ENCODE data around the gene CFAP65.
A peak's percentile ranks its signal among the peaks of the same experiment; 100 is the strongest.

The CFAP65 gene

DNA sequence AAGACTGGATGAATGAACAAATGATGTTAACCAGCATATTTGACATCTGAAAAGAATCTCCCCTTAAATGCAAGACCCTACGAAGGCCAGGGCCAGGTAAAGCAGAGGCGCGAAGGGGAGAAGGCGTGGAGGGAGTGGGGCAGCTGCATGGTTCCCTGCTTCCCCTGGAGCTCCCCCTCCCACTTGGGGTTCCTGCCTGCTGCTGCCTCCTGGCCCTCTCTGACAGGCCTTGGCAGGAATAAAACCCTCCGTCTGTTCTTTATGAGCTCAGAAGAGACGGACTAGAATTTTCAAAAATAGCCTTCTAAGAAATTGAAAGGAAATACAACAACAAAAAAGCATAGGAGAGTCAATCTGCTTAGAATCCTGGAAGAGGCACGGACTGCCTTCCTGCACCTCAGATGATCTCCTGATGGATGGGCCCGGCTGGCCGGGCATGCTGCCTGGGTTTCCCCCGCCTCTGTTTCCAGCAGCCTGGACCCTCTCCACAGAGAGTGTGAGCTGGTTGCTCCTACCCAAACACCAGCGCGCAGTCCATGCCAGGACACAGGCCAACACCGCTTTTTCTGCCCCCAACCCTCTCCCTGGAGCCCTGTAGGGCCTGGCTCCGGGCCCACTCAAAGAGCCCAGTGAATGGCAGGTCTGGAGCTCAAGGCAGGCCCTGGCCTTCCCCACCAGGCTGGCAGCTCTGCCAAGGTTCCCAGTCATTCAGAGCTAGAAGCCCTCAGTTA, 23.9 kb downstream of the CFAP65 start:
- no peak for DNase-seq (ENCODE audit: extremely low read depth in 1 of 2, low read depth in 1 of 2)

DNA sequence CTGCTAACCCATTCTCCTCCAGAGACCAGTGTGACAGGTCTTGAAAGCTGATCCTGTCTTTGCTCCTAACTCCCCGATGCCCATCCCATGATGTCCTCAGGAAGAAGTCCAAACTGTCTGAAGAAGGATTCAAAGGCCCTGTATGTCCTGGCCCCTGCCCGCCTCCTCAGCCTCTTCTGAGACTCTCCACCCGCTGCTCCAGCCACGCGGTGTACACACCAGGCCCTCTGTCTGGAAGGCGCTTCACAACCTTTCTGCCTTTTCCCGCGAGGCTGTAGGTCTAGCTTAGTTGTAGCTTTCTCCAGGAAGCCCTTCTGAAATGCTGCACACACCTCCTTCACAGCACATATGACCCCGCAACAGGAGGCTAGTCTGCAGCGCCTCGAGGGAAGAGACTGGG, 24.6 kb downstream of the CFAP65 start:
- DNase-seq (ENCODE audit: extremely low read depth in 1 of 2, low read depth in 1 of 2), result no peak

DNA sequence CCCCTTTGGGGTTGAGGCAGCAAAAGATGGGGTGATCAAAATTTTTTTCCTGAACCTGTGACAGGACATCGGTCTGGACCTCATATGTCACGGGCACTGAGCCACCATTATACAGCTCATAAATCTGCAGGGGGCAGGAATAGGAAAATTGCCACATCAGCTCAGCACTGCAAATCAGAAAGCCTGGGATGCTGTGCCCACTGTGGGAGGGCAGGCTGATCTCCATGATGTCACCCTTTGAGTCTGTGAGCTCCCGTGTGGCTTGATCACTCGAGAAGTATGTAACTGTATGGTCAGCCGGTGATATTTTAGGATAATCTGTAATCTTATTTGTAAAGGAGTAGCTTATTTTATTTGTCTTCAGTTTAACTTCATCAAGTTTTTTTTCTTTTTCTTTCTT, 30.4 kb downstream of the CFAP65 start:
- DNase-seq (ENCODE audit: extremely low read depth in 1 of 2, low read depth in 1 of 2), result no peak

GRCh38 chr2:219010162-219010756, 31.1 kb downstream of the CFAP65 start:
- DNase-seq (ENCODE audit: extremely low read depth in 1 of 2, low read depth in 1 of 2), result no peak

DNA sequence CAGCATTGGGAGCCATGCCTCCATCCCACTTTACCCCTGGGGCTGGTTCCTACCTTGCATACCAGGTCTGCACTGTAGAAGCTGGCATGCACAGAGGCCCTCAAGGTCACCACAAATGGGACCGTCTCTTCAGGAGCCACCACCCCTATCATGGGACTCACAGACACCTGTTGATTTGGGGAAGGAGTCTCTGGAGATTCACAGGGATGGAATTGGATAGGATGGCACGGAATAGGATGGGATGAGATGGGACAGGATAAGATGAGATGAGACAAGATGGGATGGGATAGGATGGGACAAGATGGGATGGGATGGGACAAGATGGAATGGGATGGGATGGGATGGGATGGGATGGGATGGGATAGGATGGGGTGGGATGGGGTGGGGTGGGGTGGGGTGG, 32.0 kb downstream of the CFAP65 start:
- DNase-seq (ENCODE audit: extremely low read depth in 1 of 2, low read depth in 1 of 2), result no peak

- DNase-seq (ENCODE audit: extremely low read depth in 1 of 2, low read depth in 1 of 2), result no peak
Observed at GRCh38 chr2:219003979-219004378, 37.3 kb downstream of the CFAP65 start.

DNA sequence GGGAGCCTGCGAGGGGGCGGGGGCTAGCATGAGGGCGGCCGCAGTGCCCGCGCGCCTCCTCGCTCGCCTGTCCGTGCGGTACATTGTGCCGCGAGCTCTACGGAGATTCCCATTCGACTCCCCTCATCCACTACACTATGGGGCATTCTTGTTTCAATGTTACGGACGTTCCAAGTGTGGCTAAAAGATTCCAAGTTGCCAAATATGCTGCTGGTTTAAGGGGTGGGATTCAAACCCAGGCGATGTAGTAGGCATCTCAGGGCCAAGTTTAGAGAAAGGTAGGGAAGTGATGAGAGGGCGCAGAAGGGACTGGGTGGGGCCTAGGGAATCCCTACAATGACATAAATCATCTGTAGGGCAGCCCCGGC, 38.1 kb downstream of the CFAP65 start:
- no peak for DNase-seq (ENCODE audit: extremely low read depth in 1 of 2, low read depth in 1 of 2)

DNA sequence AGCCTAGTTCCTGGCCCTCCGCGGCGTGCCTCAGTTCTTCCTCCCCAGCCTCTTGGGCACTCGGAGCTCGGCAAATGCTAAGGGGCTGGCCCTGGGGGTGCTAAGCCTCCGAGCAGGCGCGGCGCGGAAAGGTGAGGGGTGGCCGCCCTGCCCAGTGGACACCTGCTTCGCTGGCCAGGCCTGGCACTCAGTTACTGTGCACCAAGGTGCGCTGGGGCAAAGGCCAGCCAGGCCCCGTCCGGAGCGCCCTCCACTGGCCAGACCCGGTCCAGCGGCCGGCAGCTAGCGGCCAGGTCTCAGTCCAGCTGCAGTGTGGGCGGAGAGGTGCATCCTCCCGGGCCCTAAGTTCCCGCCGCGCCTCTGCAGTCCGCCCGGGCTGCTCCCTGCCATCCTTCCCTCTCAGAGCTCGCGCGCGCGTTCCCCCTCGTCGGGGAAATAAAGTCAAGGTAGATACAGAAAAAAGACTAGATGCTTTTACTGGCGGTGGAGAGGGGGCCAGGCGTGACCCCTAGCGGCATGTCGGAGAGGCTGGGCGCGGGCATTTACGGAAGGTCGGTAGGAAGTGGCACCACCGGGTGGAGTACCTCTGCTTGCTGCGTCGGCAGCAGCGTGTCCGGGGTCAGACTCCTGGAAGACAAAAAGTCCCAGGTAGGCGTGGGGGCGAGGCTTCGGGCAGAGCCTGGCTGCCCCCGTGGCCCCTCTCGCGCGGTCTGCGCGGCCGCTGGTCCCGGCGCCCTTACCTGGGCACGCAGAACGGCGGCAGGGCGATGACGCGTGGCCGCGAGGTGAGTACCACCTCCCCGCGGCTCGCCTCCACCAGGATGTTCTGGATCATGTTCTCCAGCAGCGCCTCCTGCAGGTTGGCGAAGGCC, 38.7 kb downstream of the CFAP65 start:
- peak in 1 of 2 donors; percentile 39 for DNase-seq (ENCODE audit: extremely low read depth in 1 of 2, low read depth in 1 of 2)

- no peak for DNase-seq (ENCODE audit: extremely low read depth in 1 of 2, low read depth in 1 of 2)
Observed at GRCh38 chr2:219001577-219002394, 39.5 kb downstream of the CFAP65 start.

GRCh38 chr2:219001100-219001576, 40.2 kb downstream of the CFAP65 start:
- DNase-seq (ENCODE audit: extremely low read depth in 1 of 2, low read depth in 1 of 2), result no peak

- no peak for DNase-seq (ENCODE audit: extremely low read depth in 1 of 2, low read depth in 1 of 2)
Observed at GRCh38 chr2:219000569-219000960, 40.8 kb downstream of the CFAP65 start.

GRCh38 chr2:218999881-219000568, 41.3 kb downstream of the CFAP65 start:
- DNase-seq (ENCODE audit: extremely low read depth in 1 of 2, low read depth in 1 of 2), result no peak

DNA sequence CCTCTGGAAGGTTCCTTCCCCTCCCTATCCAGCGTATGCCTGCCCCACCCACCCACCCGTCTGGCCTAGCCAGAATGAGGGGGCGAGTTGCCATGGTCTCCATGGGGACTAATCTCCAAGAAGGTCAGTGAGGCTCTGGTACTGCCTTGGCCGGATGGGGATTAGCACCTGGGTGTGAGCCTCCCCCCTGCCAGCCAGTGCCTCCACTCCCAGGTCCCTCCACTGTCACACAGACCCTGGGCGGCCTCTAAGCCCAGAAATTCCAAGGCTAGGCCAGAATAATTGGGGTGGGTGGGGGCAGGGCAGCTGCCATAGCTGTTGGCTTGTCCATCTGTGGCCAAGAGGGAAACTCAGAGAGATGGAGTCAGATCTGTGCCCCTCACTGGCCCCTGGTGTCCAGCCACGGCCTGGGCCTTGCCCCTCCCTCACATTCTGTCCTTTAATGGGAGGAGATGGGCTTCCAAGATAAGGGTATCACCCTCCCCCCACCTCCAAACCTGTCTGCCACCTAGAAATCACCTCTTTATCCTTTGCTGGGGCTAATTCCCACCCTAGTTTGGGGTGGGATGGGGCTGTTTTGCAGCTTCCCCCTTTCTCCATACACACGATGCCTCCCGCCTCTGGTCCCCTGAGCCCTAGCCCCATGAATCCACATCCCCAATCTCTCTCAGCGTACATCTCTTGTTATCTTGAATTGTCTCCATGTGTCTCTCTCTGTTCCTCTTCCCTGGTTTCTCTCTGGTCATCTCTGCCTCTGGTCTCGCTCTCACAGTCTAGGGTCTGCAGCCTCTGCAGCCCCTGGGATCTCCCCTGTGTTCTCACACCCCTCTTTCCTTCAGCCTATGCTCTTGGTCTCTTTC, 42.1 kb downstream of the CFAP65 start:
- DNase-seq (ENCODE audit: extremely low read depth in 1 of 2, low read depth in 1 of 2), result no peak

DNA sequence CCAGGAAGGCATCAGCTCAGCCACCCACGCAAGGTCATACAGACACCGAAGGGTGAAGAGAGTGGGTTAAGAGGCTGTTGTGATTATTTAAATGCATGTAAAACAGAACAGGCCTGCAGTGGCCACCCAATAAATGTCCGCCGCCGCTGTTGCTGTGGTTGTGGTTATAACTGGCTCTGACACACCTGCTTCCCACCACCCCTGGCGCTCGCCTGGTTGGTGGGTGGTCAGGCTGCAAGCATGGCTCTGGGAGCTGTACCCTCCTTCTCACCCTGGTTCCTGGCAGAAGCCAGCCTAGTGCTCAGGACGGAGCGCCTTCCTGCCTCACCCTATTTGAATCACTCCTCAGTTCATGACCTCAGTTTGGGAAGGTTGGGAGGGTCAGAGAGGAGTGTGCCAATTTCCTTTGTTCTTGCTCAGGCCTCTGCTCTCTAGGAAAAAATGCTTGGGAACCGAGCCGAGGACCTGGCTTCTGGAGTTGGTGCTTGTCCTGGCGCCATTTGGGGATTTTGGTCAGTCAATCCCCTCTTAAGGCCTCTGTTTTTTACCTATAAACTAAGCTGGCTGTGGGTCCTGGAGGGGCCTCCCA, 42.8 kb downstream of the CFAP65 start:
- DNase-seq (ENCODE audit: extremely low read depth in 1 of 2, low read depth in 1 of 2), result no peak

- no peak for DNase-seq (ENCODE audit: extremely low read depth in 1 of 2, low read depth in 1 of 2)
Observed at GRCh38 chr2:218997731-218998130, 43.6 kb downstream of the CFAP65 start.

DNA sequence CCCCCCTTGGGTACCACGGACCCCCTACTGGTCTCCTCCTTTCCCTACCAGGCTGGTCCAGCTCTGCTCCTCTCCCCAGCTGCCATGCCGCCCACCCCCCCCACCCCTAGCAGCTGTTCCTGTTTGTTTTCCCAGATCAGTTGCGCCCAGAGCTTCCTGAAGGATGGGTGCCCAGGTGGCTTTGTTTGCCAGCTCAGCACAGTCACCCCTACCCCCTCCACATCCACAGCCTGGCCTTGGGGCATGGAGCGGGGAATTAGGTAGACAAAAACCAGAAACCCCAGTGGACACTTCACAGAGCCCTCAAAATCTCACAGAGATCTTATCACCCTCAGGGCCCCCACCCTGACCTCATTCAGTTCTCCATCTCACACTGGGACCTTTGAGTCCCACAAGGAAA, 44.4 kb downstream of the CFAP65 start:
- no peak for DNase-seq (ENCODE audit: extremely low read depth in 1 of 2, low read depth in 1 of 2)

- DNase-seq (ENCODE audit: extremely low read depth in 1 of 2, low read depth in 1 of 2), result peak; percentile 56 to 57
Observed at GRCh38 chr2:218995972-218996711, 45.2 kb downstream of the CFAP65 start.

DNA sequence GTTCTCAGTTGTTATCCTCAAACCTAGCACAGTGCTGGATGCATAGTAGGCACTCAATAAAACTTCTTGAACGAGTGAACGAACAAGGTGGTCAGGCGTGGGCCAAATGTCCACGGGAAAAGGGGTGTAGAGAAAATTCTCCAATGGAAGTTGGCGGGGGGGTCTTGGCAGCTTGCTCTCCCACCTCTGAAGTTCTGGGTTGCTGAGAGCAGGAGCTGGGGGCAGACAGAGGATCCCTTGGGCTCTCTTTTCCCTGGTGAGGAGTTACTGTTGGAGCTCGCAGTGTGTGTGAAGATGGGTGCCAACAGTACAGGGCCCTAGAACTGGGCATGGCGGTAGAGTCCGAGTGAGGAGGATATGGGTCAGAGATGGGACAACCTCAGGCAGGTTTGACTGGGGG, 45.8 kb downstream of the CFAP65 start:
- no peak for DNase-seq (ENCODE audit: extremely low read depth in 1 of 2, low read depth in 1 of 2)

Measured in stimulated activated CD8-positive, alpha-beta memory T cell treated with anti-CD3 and anti-CD28 coated beads, Interleukin-7, amount 100 ng/mL, for 48 hours (primary cell).